GM12875 (cell line): ENCODE results near the gene EEF2.

Experiments used
- H3K4me3 ChIP-seq: one replicate; pipeline ENCODE4 v1.5.1; 2011; ENCODE audit warnings: low read depth, low read length, control low read depth
- CTCF ChIP-seq: IDR thresholded peaks from 2 replicates; pipeline ENCODE4 v1.5.1; 2011; ENCODE audit warnings: low read depth, mild to moderate bottlenecking, control low read depth, inconsistent platforms, low read length, moderate library complexity, borderline replicate concordance; ENCODE audit not compliant: insufficient read depth

EEF2 gene

GRCh38 chr19:3982701-3983541 lies 2.3 kb downstream of the EEF2 start:
- TF ChIP-seq CTCF, result no peak
- H3K4me3 ChIP-seq, result peak overlapping the region; percentile 97

DNA sequence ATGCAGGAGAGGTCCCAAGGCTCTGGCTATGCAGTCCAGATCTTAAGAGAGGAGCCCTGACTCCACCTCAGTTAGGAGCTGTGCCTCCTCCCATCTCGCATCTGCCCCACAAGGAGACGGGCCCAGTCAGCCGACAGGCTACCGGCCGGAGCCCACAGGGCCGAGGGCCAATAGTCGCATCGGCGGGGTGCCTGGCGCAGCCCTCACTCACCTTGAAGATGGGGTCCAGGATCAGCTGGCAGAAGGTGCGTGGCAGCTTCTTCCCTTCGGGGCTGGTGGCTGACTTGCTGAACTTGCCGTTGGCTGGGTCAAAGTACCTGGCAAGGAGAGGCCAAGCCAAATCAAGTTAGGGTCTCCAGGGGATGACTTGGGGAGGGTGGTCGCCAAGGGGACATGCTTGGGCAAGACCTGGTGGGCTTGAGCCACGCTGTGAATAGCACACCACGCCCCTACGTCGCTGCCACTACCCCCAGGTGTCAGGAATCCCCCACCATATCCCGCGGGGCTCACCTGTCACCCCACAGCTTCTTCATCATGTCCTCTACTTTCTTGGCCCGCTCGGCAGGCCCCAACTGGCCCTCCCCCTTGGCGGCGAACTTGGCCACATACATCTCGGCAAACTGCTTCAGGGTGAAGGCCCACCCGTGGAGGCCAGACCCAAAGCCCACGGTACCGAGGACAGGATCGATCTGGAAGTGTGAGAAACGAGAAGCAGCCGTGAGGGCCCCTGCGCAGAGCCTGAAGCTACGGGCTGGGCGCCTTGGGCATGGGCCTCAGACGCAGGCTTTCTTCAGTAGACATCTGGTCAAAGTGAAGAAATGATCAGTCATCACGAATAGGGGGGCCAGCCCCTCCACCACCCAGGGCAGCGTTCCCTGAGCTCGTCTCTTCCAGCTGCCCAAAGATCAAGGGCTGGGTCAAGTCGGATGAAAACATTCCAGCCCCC lies 3.3 kb downstream of the EEF2 start:
- TF ChIP-seq CTCF, result no peak
- H3K4me3 ChIP-seq, result no peak overlapping the region

DNA sequence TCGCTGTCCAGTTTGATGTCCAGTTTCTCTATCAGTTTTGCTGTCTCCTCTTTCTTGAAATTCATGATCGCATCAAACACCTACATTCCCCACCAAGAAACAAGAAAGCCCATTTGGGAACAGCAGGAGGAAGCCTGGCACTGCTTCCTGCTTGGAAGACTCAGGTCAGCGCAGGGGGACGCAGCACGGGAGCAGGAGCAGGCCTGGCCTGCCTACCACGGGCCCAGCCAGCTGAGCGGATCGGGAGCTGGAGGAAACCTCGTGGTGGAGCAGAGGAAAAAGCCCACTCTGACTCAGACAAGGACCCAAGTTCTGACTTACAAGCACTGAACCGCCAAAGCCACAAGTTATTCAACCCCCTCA lies 3.9 kb downstream of the EEF2 start:
- no peak overlapping the region for H3K4me3 ChIP-seq
- no peak for TF ChIP-seq CTCF

DNA sequence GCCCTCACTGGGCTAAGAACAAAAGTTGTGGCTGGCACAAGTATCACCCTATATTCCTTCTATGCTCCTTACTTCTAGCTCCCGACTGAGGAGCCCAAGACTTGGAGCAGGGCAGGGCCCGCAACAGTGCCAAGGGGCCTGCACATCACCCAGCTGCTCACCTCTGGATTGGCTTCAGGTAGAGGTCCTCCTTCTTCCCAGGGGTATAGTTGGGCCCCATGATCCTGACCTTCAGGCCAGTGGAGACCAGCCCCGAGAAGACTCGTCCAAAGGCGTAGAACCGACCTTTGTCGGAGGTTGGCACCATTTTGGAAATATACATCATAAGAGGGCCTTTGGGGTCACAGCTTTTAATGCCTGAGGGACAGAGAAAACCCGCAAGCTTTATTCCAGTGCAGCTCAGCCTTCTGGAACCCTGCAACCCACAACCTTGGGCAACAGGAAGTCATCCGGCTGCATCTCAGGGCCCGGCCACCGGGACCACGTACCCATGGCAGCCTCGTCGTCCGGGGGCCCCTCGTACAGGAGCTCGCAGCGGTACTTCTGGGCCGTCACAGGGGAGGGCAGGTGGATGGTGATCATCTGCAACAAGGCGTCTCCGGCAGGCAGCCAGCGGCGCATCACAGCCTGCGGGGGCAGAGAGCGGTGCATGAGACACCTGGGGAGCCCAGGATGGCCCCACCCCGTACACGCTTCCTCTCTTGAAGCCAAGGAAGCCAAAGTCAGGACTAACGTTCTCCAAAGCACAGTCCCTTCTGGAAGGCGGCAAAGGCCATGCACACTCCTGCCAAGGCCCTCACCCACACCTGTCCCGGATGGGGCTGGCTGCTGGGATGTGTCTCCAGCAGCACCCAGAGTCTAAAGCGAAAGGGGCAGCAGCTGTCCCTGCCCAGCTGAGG lies 4.7 kb downstream of the EEF2 start:
- H3K4me3 ChIP-seq, result no peak overlapping the region
- TF ChIP-seq CTCF, result no peak

- H3K4me3 ChIP-seq, result no peak overlapping the region
- TF ChIP-seq CTCF, result no peak
Measured at GRCh38 chr19:3979674-3980352, 5.5 kb downstream of the EEF2 start.

DNA sequence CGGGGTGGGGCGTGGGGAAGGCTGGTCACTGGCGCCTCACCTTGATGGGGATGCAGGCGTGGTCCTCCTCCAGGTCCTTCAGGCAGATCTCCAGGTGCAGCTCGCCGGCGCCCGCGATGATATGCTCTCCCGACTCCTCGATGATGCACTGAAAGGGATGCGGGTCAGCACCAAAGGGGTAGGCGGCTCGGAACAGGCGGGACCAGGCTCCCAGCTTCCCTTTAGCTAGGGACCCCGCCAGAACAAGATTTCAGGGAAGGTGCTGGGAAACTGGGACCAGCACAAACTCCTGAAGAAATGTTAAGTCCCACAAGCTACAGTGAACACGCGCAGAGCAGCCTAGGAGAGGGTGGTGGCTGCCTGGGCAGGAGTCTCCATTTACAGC lies 6.0 kb downstream of the EEF2 start:
- H3K4me3 ChIP-seq, result no peak overlapping the region
- TF ChIP-seq CTCF, result no peak
